Iris pigment epithelial cell (primary cell): ENCODE data around the gene LMAN1.
A peak's percentile ranks its signal among the peaks of the same experiment; 100 is the strongest.

Experiments used
- DNase-seq: peaks from one replicate; pipeline ENCODE4 v3.0.0-alpha.2; 2011; ENCODE audit warnings: low read depth

Gene LMAN1, protein sequence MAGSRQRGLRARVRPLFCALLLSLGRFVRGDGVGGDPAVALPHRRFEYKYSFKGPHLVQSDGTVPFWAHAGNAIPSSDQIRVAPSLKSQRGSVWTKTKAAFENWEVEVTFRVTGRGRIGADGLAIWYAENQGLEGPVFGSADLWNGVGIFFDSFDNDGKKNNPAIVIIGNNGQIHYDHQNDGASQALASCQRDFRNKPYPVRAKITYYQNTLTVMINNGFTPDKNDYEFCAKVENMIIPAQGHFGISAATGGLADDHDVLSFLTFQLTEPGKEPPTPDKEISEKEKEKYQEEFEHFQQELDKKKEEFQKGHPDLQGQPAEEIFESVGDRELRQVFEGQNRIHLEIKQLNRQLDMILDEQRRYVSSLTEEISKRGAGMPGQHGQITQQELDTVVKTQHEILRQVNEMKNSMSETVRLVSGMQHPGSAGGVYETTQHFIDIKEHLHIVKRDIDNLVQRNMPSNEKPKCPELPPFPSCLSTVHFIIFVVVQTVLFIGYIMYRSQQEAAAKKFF

DNA sequence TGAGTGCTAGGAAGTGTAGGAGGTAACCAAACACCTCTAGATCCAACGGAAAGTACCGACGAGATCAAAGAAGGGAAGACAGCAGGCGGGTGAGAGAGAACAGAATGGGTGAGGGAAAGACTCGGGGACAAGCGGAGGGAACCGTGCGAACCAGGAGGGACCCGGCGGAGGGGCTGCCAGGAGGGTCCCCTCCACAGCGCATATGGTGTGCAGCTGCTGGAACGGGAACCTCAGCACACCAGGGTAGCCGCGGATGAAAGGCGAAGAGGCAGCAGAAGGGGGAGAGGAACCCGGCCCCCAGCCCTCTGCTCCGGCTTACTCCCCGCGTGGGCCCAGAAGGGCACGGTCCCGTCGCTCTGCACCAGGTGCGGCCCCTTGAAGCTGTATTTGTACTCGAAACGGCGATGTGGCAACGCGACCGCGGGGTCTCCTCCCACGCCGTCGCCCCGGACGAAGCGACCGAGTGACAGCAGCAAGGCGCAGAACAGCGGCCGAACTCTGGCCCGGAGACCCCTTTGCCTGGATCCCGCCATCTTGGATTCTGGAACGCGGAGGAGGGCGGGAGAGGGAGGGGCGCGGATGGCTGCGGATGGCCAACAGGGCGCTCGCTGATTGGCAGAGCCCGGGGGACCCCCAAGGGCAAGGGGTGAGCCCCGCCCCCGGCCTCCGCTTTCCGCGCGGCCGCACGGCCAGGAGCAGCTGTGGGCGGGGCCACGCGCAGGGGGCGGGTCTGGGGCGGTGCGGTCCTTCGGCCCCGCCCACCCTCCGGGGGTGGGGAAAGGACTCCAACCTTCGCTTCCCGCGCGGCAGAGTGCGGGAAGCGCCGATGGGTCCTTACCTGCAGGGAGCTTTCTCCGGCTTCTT, at the start of gene LMAN1:
LMAN1 (minus strand) TSS at position 554 of the 864 bp plus-strand sequence; CDS start at position 533, 21 bp downstream.
- DNase-seq, result peak; percentile 94

- peak; percentile 68 for DNase-seq
These were observed 43.5 kb upstream of the LMAN1 start for GRCh38 chr18:59402432-59403090.

GRCh38 chr18:59400407-59400806, 41.3 kb upstream of the LMAN1 start:
- DNase-seq, result no peak

GRCh38 chr18:59395226-59396175, 36.4 kb upstream of the LMAN1 start:
- no peak for DNase-seq

DNA sequence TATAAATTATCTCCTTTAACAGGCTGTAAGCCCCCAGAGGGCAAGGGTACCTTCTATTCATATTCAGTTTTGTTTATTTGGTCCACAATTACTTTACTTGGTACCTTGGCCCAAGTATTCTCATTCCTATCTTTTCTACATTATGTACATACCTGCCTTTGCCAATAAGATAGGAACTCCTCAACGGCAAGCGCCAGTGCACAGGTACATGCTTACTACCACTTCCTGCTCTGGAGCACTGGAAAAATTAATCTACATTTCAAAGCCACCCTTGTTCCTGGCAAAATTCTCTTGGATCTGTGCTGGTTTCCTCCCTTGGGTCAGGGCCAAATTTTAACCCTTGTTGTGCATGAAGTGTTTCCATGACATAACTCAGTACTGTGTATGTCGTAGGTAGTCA, 34.3 kb upstream of the LMAN1 start:
- DNase-seq, result no peak

DNA sequence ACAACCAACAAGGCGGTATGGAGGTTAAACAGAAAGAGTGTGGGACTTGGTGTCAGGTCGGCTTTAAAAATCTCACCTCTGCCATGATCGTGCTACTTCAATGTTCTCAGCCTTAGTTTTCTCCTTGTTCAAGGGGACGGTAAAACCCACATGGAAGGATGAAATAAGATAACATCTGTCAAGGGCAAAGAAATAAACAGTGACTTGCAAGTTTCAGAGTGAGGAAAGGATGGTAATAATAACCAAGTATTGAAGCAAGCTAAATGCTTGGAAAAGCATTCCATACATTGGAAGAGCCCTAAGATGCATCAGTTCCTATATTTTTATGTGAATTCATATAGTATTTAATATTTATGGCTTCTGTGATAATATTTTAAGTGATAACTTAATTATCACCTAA, 29.8 kb upstream of the LMAN1 start:
- peak; percentile 26 for DNase-seq

DNA sequence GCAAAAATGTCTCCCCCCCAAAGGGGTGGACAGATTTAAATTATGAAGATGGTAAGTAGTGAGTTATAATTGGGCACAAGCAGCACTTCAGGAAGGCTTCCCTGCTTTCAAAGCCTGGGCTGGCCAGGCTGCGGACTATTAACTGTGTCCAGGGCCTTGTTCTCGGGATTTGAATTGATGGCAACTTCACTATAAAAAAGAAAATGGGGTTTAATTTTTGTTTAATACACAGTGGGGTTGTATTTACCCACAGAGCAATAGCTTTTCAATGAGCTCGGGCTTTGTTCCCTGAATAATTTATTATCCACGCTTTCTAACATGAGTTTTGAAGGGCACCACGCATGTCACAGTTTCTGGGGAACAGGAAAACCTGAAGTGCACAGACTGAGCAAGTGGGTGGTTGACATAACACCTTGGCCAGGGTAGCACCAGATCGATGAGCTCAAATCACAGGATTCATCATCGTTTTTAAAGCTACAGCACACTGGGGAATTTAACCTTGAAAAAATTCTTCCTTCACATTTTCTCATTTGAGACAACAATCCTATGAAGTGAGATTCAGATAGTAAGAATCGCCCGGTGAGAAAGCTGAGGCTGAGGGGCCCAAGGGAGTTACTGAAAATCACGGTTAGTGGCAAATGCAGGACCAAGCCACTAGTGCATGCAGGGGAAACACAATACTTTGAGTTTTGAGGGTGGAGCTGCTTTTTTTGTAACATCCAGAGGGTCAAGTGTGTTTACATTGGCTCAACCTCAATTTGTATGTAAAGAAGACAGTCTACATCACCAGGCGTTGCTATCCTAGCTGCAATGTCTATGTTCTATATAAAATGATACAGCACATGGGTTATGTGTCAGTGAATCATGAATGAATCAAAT, 28.9 kb upstream of the LMAN1 start:
- DNase-seq, result no peak

DNA sequence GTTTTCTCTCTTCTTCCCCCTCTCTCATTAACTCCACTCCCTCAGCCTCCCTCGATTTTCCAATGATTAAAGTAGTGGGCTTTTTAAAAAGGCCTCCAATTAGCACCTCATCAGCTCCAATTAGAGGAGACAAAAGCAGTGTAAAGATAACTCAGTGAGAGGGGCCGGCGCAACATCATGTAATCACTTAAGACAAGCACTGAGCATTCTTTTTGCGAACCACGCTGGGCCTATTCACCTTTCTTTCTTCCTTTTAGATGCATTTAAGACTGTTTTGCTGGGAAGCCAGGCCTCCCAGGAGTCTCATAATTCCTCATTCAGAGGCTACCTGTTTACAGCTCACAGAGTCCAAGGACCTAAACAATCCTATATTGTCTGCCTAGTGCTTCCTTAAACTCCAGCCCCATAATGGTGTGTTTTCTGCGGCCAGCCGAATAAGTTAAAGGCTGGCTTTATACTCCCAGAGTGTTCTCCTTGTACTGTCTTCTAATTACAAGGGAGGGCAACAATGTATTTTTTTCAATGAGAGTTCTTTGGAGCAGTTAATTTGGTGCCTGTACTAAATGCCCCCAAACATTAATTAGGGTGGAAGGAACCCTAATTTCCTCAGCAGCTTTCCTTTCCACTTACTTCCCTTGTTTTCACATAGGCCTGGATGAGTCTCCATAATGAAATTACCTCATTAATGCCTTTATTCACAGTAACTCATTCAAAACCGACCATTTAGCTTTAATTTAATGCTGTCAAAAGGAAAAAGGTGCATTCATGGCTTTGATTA, 28.0 kb upstream of the LMAN1 start:
- DNase-seq, result no peak

- DNase-seq, result no peak
These were observed 26.1 kb upstream of the LMAN1 start for GRCh38 chr18:59385191-59385590.

GRCh38 chr18:59383851-59384250, 24.8 kb upstream of the LMAN1 start:
- DNase-seq, result no peak

GRCh38 chr18:59382383-59382782, 23.3 kb upstream of the LMAN1 start:
- no peak for DNase-seq

GRCh38 chr18:59381949-59382348, 22.9 kb upstream of the LMAN1 start:
- no peak for DNase-seq

GRCh38 chr18:59380706-59381105, 21.6 kb upstream of the LMAN1 start:
- DNase-seq, result no peak

DNA sequence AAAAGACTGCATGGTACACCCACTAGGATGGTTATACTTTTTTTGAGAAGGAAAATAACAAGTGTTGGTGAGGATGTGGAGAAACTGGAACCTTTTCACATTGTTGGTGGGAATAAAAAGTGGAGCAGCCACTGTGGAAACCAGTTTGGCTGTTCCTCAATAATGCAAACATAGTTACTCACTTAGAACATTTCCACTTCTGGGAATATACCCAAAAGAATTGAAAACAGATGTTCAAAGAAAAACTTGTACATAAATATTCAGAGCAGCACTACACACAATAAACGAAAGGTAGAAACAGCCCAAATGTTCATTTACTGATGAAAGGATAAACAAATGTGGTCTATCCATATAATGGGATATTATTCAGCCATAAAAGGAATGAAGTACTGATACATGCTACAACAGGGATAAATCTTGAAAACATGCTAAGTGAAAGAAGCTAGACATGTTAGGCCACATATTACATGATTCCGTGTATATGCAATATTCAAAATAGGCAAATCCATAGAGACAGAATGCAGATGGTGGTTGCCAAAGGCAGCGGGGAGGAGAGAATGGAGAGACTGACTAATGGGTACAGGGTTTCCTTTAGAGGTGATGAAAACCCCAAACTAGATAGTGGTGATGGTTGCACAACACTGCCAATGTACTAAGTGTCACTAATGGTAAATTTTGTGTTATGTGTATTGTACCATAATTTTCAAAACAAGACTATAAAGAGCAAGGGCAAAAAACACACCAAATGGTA, 20.9 kb upstream of the LMAN1 start:
- DNase-seq, result peak; percentile 52

DNA sequence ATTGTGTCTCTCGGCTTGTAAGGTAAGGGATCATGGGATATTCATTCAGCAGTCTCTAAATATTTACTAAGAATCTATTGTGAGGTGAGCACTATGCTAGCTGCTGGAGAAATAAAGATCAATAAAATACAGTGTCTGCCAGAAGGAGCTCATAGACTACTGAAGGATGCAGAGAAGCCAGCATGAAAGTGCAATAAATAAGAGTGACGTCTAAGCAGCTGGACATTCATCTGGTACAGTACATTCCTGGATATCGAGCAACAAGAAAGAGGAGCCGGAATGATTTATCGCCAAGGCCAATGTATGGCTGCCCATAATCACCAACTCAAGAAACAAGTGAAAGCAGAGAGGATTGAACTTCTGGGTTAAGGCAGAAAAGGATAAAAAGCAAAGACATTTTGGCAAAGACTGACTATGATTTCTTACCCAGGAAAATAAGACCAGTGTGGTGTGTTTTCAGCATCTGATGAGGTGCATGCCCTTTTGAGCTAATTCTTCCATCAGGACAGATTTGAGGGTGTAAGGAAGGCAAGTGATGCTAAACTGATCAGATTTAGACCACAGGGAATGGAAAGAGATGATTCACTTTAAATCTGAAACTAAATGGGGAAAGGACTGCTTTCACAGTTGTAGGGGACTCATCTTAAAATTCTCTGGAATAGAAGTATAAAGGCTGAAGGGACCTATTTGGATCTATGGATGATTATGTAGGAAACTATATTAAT, 18.7 kb upstream of the LMAN1 start:
- DNase-seq, result no peak

- DNase-seq, result no peak
These were observed 17.4 kb upstream of the LMAN1 start for GRCh38 chr18:59376351-59376935.

DNA sequence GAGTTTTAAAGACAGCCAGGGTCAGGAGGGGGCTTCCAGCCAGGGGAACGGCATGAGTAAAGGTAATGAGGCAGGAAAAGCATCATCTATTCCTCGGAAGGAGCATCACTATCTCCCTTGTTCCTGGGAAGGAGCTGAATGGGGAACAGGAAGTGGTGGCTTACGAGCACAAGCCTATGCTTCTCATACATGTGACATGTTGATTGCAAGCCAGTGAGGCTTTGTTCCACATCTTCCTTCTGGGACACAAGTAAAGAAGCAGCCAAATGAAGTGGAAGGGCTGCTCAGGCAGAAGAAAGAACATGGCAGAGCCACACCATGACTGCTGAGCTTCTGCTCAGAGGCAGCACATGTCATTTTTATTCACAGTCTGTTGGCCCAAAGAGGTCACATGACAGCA, 15.1 kb upstream of the LMAN1 start:
- no peak for DNase-seq

DNA sequence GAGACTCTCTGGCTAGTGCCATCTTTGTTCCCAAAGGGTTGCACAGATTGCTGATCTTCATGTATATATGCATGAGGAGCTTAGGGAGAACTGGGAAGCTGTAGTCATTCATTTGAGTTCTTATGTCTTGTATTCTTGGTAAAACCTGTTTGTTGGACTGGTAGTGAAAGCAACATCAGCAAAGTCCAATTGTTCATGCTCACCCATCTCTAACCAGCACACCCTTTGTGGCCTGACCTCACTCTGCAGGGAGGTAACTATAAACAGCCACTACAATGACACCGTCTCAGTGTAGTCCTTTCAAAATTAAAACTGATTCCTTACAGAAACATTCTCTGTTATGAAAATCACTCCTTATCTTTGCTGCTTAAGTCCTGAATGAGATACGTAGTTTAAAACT, 13.9 kb upstream of the LMAN1 start:
- DNase-seq, result no peak
